ENCODE results near the gene FKBP6.

Gene FKBP6

GRCh38 chr7:73341877-73342276 is 13.9 kb downstream of the FKBP6 start:
- DNase-seq = no peak
- Histone ChIP-seq H3K4me1 (ENCODE audit: control insufficient read depth, insufficient read depth, low read length, poor library complexity, severe bottlenecking) (no peaks in the 10 kb centered on the region), H3K4me3 (ENCODE audit: insufficient read depth, low read depth, low read length, poor library complexity, severe bottlenecking) (no peak overlapping the region), H3K36me3 (ENCODE audit: control insufficient read depth, insufficient read depth, low read length) (no peaks in the 10 kb centered on the region), H3K27me3 (replicated peaks; ENCODE audit: control insufficient read depth, insufficient read depth, low read length, poor library complexity, severe bottlenecking) (no peaks in the 10 kb centered on the region), H3K27ac (ENCODE audit: insufficient read depth, low read length, poor library complexity, severe bottlenecking) (no peak overlapping the region), H3K9me3 (ENCODE audit: control insufficient read depth, low read length) (no peaks in the 10 kb centered on the region)

GRCh38 chr7:73342645-73343044 is 14.7 kb downstream of the FKBP6 start:
- H3K4me1 ChIP-seq (ENCODE audit: control insufficient read depth, insufficient read depth, low read length, poor library complexity, severe bottlenecking) = no peaks in the 10 kb centered on the region
- H3K27ac ChIP-seq (ENCODE audit: insufficient read depth, low read length, poor library complexity, severe bottlenecking) = no peak overlapping the region
- H3K36me3 ChIP-seq (ENCODE audit: control insufficient read depth, insufficient read depth, low read length) = no peaks in the 10 kb centered on the region
- no peaks in the 10 kb centered on the region for H3K9me3 ChIP-seq (ENCODE audit: control insufficient read depth, low read length)
- H3K4me3 ChIP-seq (ENCODE audit: insufficient read depth, low read depth, low read length, poor library complexity, severe bottlenecking) = no peak overlapping the region
- no peak for DNase-seq
- no peaks in the 10 kb centered on the region for H3K27me3 ChIP-seq (replicated peaks; ENCODE audit: control insufficient read depth, insufficient read depth, low read length, poor library complexity, severe bottlenecking)

- Histone ChIP-seq H3K9me3 (ENCODE audit: control insufficient read depth, low read length) (no peaks in the 10 kb centered on the region), H3K4me3 (ENCODE audit: insufficient read depth, low read depth, low read length, poor library complexity, severe bottlenecking) (no peak overlapping the region), H3K4me1 (ENCODE audit: control insufficient read depth, insufficient read depth, low read length, poor library complexity, severe bottlenecking) (no peaks in the 10 kb centered on the region), H3K27ac (ENCODE audit: insufficient read depth, low read length, poor library complexity, severe bottlenecking) (no peak overlapping the region), H3K27me3 (replicated peaks; ENCODE audit: control insufficient read depth, insufficient read depth, low read length, poor library complexity, severe bottlenecking) (no peaks in the 10 kb centered on the region), H3K36me3 (ENCODE audit: control insufficient read depth, insufficient read depth, low read length) (no peaks in the 10 kb centered on the region)
- DNase-seq = no peak
Measured at GRCh38 chr7:73343671-73344380, 15.9 kb downstream of the FKBP6 start.

GRCh38 chr7:73345538-73345937 is 17.6 kb downstream of the FKBP6 start:
- H3K4me1 ChIP-seq (ENCODE audit: control insufficient read depth, insufficient read depth, low read length, poor library complexity, severe bottlenecking) = no peaks in the 10 kb centered on the region
- H3K27ac ChIP-seq (ENCODE audit: insufficient read depth, low read length, poor library complexity, severe bottlenecking) = no peak overlapping the region
- no peaks in the 10 kb centered on the region for H3K27me3 ChIP-seq (replicated peaks; ENCODE audit: control insufficient read depth, insufficient read depth, low read length, poor library complexity, severe bottlenecking)
- no peaks in the 10 kb centered on the region for H3K36me3 ChIP-seq (ENCODE audit: control insufficient read depth, insufficient read depth, low read length)
- H3K9me3 ChIP-seq (ENCODE audit: control insufficient read depth, low read length) = no peaks in the 10 kb centered on the region
- DNase-seq = no peak
- no peak overlapping the region for H3K4me3 ChIP-seq (ENCODE audit: insufficient read depth, low read depth, low read length, poor library complexity, severe bottlenecking)

GRCh38 chr7:73345951-73346350 is 18.0 kb downstream of the FKBP6 start:
- H3K4me1 ChIP-seq (ENCODE audit: control insufficient read depth, insufficient read depth, low read length, poor library complexity, severe bottlenecking) = no peaks in the 10 kb centered on the region
- no peaks in the 10 kb centered on the region for H3K27me3 ChIP-seq (replicated peaks; ENCODE audit: control insufficient read depth, insufficient read depth, low read length, poor library complexity, severe bottlenecking)

GRCh38 chr7:73349763-73350162 is 21.8 kb downstream of the FKBP6 start:
- Histone ChIP-seq H3K36me3 (ENCODE audit: control insufficient read depth, insufficient read depth, low read length) (no peaks in the 10 kb centered on the region), H3K27ac (ENCODE audit: insufficient read depth, low read length, poor library complexity, severe bottlenecking) (no peak overlapping the region), H3K4me3 (ENCODE audit: insufficient read depth, low read depth, low read length, poor library complexity, severe bottlenecking) (no peak overlapping the region), H3K4me1 (ENCODE audit: control insufficient read depth, insufficient read depth, low read length, poor library complexity, severe bottlenecking) (no peaks in the 10 kb centered on the region), H3K9me3 (ENCODE audit: control insufficient read depth, low read length) (no peaks in the 10 kb centered on the region), H3K27me3 (replicated peaks; ENCODE audit: control insufficient read depth, insufficient read depth, low read length, poor library complexity, severe bottlenecking) (no peaks in the 10 kb centered on the region)
- DNase-seq = no peak

More at GRCh38 chr7:73345951-73346350, 18.0 kb downstream of the FKBP6 start:
- DNase-seq = no peak
- Histone ChIP-seq H3K27ac (ENCODE audit: insufficient read depth, low read length, poor library complexity, severe bottlenecking) (no peak overlapping the region), H3K36me3 (ENCODE audit: control insufficient read depth, insufficient read depth, low read length) (no peaks in the 10 kb centered on the region), H3K4me3 (ENCODE audit: insufficient read depth, low read depth, low read length, poor library complexity, severe bottlenecking) (no peak overlapping the region), H3K9me3 (ENCODE audit: control insufficient read depth, low read length) (no peaks in the 10 kb centered on the region)

GRCh38 chr7:73350306-73351068 is 22.5 kb downstream of the FKBP6 start:
- no peak overlapping the region for H3K4me3 ChIP-seq (ENCODE audit: insufficient read depth, low read depth, low read length, poor library complexity, severe bottlenecking)
- no peaks in the 10 kb centered on the region for H3K36me3 ChIP-seq (ENCODE audit: control insufficient read depth, insufficient read depth, low read length)
- H3K4me1 ChIP-seq (ENCODE audit: control insufficient read depth, insufficient read depth, low read length, poor library complexity, severe bottlenecking) = no peaks in the 10 kb centered on the region
- no peaks in the 10 kb centered on the region for H3K9me3 ChIP-seq (ENCODE audit: control insufficient read depth, low read length)
- H3K27me3 ChIP-seq (replicated peaks; ENCODE audit: control insufficient read depth, insufficient read depth, low read length, poor library complexity, severe bottlenecking) = no peaks in the 10 kb centered on the region
- no peak for DNase-seq
- H3K27ac ChIP-seq (ENCODE audit: insufficient read depth, low read length, poor library complexity, severe bottlenecking) = no peak overlapping the region

- no peak for DNase-seq
- no peaks in the 10 kb centered on the region for H3K36me3 ChIP-seq (ENCODE audit: control insufficient read depth, insufficient read depth, low read length)
- no peaks in the 10 kb centered on the region for H3K4me1 ChIP-seq (ENCODE audit: control insufficient read depth, insufficient read depth, low read length, poor library complexity, severe bottlenecking)
- no peaks in the 10 kb centered on the region for H3K27me3 ChIP-seq (replicated peaks; ENCODE audit: control insufficient read depth, insufficient read depth, low read length, poor library complexity, severe bottlenecking)
- no peak overlapping the region for H3K4me3 ChIP-seq (ENCODE audit: insufficient read depth, low read depth, low read length, poor library complexity, severe bottlenecking)
- H3K9me3 ChIP-seq (ENCODE audit: control insufficient read depth, low read length) = no peaks in the 10 kb centered on the region
- H3K27ac ChIP-seq (ENCODE audit: insufficient read depth, low read length, poor library complexity, severe bottlenecking) = no peak overlapping the region
Measured at GRCh38 chr7:73351447-73352167, 23.6 kb downstream of the FKBP6 start.

GRCh38 chr7:73352784-73353183 is 24.8 kb downstream of the FKBP6 start:
- no peak overlapping the region for H3K4me3 ChIP-seq (ENCODE audit: insufficient read depth, low read depth, low read length, poor library complexity, severe bottlenecking)
- no peak overlapping the region for H3K27ac ChIP-seq (ENCODE audit: insufficient read depth, low read length, poor library complexity, severe bottlenecking)
- H3K4me1 ChIP-seq (ENCODE audit: control insufficient read depth, insufficient read depth, low read length, poor library complexity, severe bottlenecking) = no peaks in the 10 kb centered on the region
- H3K36me3 ChIP-seq (ENCODE audit: control insufficient read depth, insufficient read depth, low read length) = no peaks in the 10 kb centered on the region
- no peak for DNase-seq
- H3K27me3 ChIP-seq (replicated peaks; ENCODE audit: control insufficient read depth, insufficient read depth, low read length, poor library complexity, severe bottlenecking) = no peaks in the 10 kb centered on the region
- H3K9me3 ChIP-seq (ENCODE audit: control insufficient read depth, low read length) = no peaks in the 10 kb centered on the region

GRCh38 chr7:73353243-73353642 is 25.3 kb downstream of the FKBP6 start:
- H3K4me3 ChIP-seq (ENCODE audit: insufficient read depth, low read depth, low read length, poor library complexity, severe bottlenecking) = no peak overlapping the region
- no peaks in the 10 kb centered on the region for H3K36me3 ChIP-seq (ENCODE audit: control insufficient read depth, insufficient read depth, low read length)
- no peak overlapping the region for H3K27ac ChIP-seq (ENCODE audit: insufficient read depth, low read length, poor library complexity, severe bottlenecking)
- H3K9me3 ChIP-seq (ENCODE audit: control insufficient read depth, low read length) = no peaks in the 10 kb centered on the region
- DNase-seq = no peak
- H3K27me3 ChIP-seq (replicated peaks; ENCODE audit: control insufficient read depth, insufficient read depth, low read length, poor library complexity, severe bottlenecking) = no peaks in the 10 kb centered on the region
- no peaks in the 10 kb centered on the region for H3K4me1 ChIP-seq (ENCODE audit: control insufficient read depth, insufficient read depth, low read length, poor library complexity, severe bottlenecking)
